ENCODE measurements around the gene ZSCAN26. TPM values are rescaled to one million over a fixed set of nuclear protein-coding genes. Genes with fewer than 3 reads are reported as not detected.

The ZSCAN26 gene
- total RNA-seq, 1 experiment from 2014 or later: 9.0 TPM

DNA sequence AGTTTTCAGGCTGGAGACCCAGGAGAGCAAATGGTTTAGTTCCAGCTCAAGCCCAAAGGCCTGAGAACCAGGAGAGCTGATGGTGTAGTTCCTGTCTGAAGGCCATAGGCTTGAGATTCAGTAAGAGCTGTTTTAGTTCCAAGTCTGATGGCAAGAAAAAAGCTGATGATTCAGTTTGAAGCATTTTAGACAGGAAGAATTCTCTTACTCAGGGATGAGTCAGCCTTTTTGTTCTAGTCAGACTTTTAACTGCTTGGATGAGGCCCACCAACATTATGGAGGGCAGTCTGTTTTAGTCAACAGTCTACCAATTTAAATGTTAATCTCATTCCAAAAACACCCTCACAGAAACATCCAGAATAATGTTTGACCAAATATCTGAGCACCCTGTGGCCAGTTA lies 2.5 kb downstream of the ZSCAN26 start:
- Histone ChIP-seq H3K18ac (ENCODE audit: insufficient read length, low read depth, low read length) (no peak overlapping the region), H3K14ac (ENCODE audit: insufficient read depth, low read length) (no peak overlapping the region), H3K4me2 (ENCODE audit: insufficient read depth, insufficient read length, low read length) (no peak overlapping the region), H3K56ac (ENCODE audit: insufficient read length, low read depth, low read length) (no peak overlapping the region), H4K8ac (replicated peaks; ENCODE audit: insufficient read length, low read depth, low read length) (no peak overlapping the region), H3K4ac (ENCODE audit: low read depth, low read length) (no peak overlapping the region), H3K27me3 (ENCODE audit: insufficient read depth, low read length) (no peaks in the 10 kb centered on the region), H2BK5ac (ENCODE audit: insufficient read length, low read length) (no peak overlapping the region), H2AK5ac (ENCODE audit: insufficient read length, low read length) (no peak overlapping the region), H2BK120ac (ENCODE audit: low read depth, low read length, poor library complexity, severe bottlenecking) (no peak overlapping the region), H4K5ac (ENCODE audit: insufficient read length, low read depth, low read length) (no peak overlapping the region), H3K9me3 (ENCODE audit: control insufficient read depth, low read depth, low read length) (no peaks in the 10 kb centered on the region), H3K79me1 (ENCODE audit: insufficient read depth, low read depth, low read length, poor library complexity, severe bottlenecking) (no peaks in the 10 kb centered on the region), H3K27ac (ENCODE audit: insufficient read length, low read depth, low read length) (no peak overlapping the region), H4K91ac (ENCODE audit: insufficient read length, low read depth, low read length) (no peak overlapping the region), H2BK20ac (ENCODE audit: low read depth, low read length, poor library complexity, severe bottlenecking) (no peak overlapping the region), H3K23me2 (ENCODE audit: insufficient read length, low read depth, low read length, poor library complexity, severe bottlenecking) (peaks cover 4% of the 10 kb centered on the region), H4K20me1 (ENCODE audit: control insufficient read depth, insufficient read depth, insufficient read length) (no peaks in the 10 kb centered on the region), H2BK15ac (ENCODE audit: low read depth, low read length) (no peak overlapping the region), H3K9ac (ENCODE audit: extremely low read depth, insufficient read length, low read length) (no peak overlapping the region), H3K4me1 (ENCODE audit: insufficient read depth, low read length) (no peaks in the 10 kb centered on the region), H3T11ph (ENCODE audit: low read length) (no peak overlapping the region), H2AFZ (ENCODE audit: low read length) (no peak overlapping the region), H3K79me2 (ENCODE audit: insufficient read depth, low read length) (no peaks in the 10 kb centered on the region; the same call in 1 of the 2 replicates), H3K23ac (ENCODE audit: insufficient read length, low read depth, low read length) (no peak overlapping the region), H2BK12ac (ENCODE audit: insufficient read length, low read depth, low read length) (no peak overlapping the region)
- peaks cover 6 to 22% (median 20%) of the 10 kb centered on the region in 3 experiments; a peak in 6 of 7 replicates for H3K36me3 Mint-ChIP-seq (ENCODE audit: insufficient read depth in 1 of 3, low read depth in 3 of 3)
- H3K27me3 Mint-ChIP-seq (ENCODE audit: low read depth): no peaks in the 10 kb centered on the region
- no peaks in the 10 kb centered on the region for H3K9me3 Mint-ChIP-seq
- H3K4me1 Mint-ChIP-seq: peaks cover 0 to 3% of the 10 kb centered on the region in 2 experiments; a peak in 2 of 4 replicates
- TF ChIP-seq, protein P1, sequence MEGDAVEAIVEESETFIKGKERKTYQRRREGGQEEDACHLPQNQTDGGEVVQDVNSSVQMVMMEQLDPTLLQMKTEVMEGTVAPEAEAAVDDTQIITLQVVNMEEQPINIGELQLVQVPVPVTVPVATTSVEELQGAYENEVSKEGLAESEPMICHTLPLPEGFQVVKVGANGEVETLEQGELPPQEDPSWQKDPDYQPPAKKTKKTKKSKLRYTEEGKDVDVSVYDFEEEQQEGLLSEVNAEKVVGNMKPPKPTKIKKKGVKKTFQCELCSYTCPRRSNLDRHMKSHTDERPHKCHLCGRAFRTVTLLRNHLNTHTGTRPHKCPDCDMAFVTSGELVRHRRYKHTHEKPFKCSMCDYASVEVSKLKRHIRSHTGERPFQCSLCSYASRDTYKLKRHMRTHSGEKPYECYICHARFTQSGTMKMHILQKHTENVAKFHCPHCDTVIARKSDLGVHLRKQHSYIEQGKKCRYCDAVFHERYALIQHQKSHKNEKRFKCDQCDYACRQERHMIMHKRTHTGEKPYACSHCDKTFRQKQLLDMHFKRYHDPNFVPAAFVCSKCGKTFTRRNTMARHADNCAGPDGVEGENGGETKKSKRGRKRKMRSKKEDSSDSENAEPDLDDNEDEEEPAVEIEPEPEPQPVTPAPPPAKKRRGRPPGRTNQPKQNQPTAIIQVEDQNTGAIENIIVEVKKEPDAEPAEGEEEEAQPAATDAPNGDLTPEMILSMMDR (conservative IDR thresholded peaks at IDR 0.05): no peak
- no peak overlapping the region for H3K4me3 Mint-ChIP-seq
- H3K27ac Mint-ChIP-seq: no peak overlapping the region
- no peak for DNase-seq
